Diencephalon (tissue), 1 donor: ENCODE results near the gene WIPI1. TPM values are rescaled to one million over a fixed set of nuclear protein-coding genes. Genes with fewer than 3 reads are reported as not detected.

Source experiments
- small RNA-seq: library from RNA; depleted of rRNA; stranded (forward); fragments of <200 nt; gene quantifications from one replicate; pipeline ENCODE3, GENCODE V24; 2014
- total RNA-seq: library from RNA; depleted of rRNA; stranded (reverse); fragments of >200 nt; gene quantifications from one replicate; pipeline ENCODE4 v1.2.3, GENCODE V29; 2014

The WIPI1 gene
- total RNA-seq, result 8.8 TPM

GRCh38 chr17:68457168-68457538 is at the start of gene WIPI1:
WIPI1 (minus strand) TSS chr17:68457496; CDS start chr17:68457421, 75 bp downstream.

Small RNA genes lying within 50 kb of the gene (small RNA-seq; reads per million reads assigned to genes)
- gene MIR635, result not detected

Other genes with a start within 250 kb of the WIPI1 start
- 81.0 TPM for gene AMZ2, start 209.5 kb downstream of the WIPI1 start, total RNA-seq
- 3.5 TPM for gene SLC16A6, start 166.4 kb downstream of the WIPI1 start, total RNA-seq
- gene ARSG, start 166.0 kb downstream of the WIPI1 start, total RNA-seq, result 15.0 TPM
- gene PRKAR1A, start 54.9 kb upstream of the WIPI1 start, total RNA-seq, result 457 TPM
- 3.0 TPM for gene FAM20A, start 143.9 kb upstream of the WIPI1 start, total RNA-seq